OCI-LY1 (cell line): ENCODE results near the gene STT3B.

Source experiments
- CTCF ChIP-seq: fragments of 200-600 bp; sonication (generic), shearing (Covaris generic); IDR thresholded peaks from 2 replicates; pipeline ENCODE4 v1.5.1; 2017; ENCODE audit warnings: mild to moderate bottlenecking, antibody characterized with exemption, low read length, moderate library complexity, mixed read lengths
- EZH2 ChIP-seq: fragments of 200-600 bp; sonication (generic), shearing (Covaris generic); IDR thresholded peaks from 2 replicates; pipeline ENCODE4 v1.8.0; 2017; ENCODE audit warnings: borderline replicate concordance, mixed run types, mild to moderate bottlenecking, antibody characterized with exemption, low read length, moderate library complexity, mixed read lengths

- TF ChIP-seq CTCF (no peak), EZH2 (no peak)
Observed at GRCh38 chr3:31636694-31637442, 104.1 kb downstream of the STT3B start.
